ENCODE measurements around the gene CYP20A1. TPM values are rescaled to one million over a fixed set of nuclear protein-coding genes. Genes with fewer than 3 reads are reported as not detected.
A peak's percentile ranks its signal among the peaks of the same experiment; 100 is the strongest.

CYP20A1 gene
- total and polyA plus RNA-seq, 9 of the 15 experiments (the other 6 are each of a cell fraction or from before 2014, with no cell fraction given), result 10.3 to 31.7 (median 12.4) TPM

- FAIRE-seq, result peak; percentile 72
These were observed 1.7 kb downstream of the CYP20A1 start for GRCh38 chr2:203240491-203240890.

More at GRCh38 chr2:203240491-203240890, 1.7 kb downstream of the CYP20A1 start:
- Histone ChIP-seq H3K79me2 (ENCODE audit: control insufficient read depth, insufficient read depth, low read length) (peaks cover 29% of the 10 kb centered on the region), H3K27ac (ENCODE audit: extremely low read depth, low read depth, low read length) (peak overlapping the region; percentile 91; the same call in 2 of the 3 replicates), H3K27me3 (ENCODE audit: control insufficient read depth in 2 of 2, insufficient read depth in 2 of 2, low read length in 2 of 2) (no peaks in the 10 kb centered on the region), H3K4me3 (peak overlapping the region; percentile 63; the same call in 1 of the 2 replicates), H3K36me3 (ENCODE audit: control insufficient read depth, insufficient read depth, low read length) (peaks cover 18% of the 10 kb centered on the region; the same call in 1 of the 3 replicates), H3K4me1 (replicated peaks in 1 of 2; ENCODE audit: control insufficient read depth in 2 of 2, insufficient read depth in 2 of 2, low read length in 2 of 2) (peaks cover 5 to 7% of the 10 kb centered on the region in 2 experiments; a peak in 3 of 5 replicates), H4K20me1 (replicated peaks; ENCODE audit: control insufficient read depth, insufficient read depth, low read length) (no peaks in the 10 kb centered on the region), H3K9me3 (replicated peaks; ENCODE audit: control insufficient read depth, insufficient read depth, low read depth, low read length) (no peaks in the 10 kb centered on the region), H3K4me2 (ENCODE audit: insufficient read depth, low read length) (peak overlapping the region; percentile 76), H3K9me1 (ENCODE audit: control insufficient read depth, insufficient read depth, low read length) (no peaks in the 10 kb centered on the region), H3K9ac (ENCODE audit: insufficient read depth in 1 of 2, low read depth in 2 of 2, low read length in 2 of 2) (peak overlapping the region; percentile 75 to 80; a peak in 3 of 4 replicates), H2AFZ (ENCODE audit: low read depth, low read length) (peak overlapping the region; percentile 54; the same call in 1 of the 2 replicates)
- ATAC-seq, result no peak
- peak in 1 of 4 experiments; percentile 44 for DNase-seq (ENCODE audit: extremely low read depth in 1 of 4, low spot score in 3 of 4)
- in situ Hi-C loops (cut with MboI), result no loop called here
- ChIA-PET CTCF (ENCODE audit: low intra/inter-chr PET ratio) (interaction anchor here (0.6 kb wide), 1 partner anchor 90 kb away, joined by 4 read pairs; no protein-coding TSS in a partner anchor), POLR2A (interaction anchor here (0.8 to 1.6 kb wide), 2 partner anchors 65 to 106 kb away, joined by 3 read pairs; no protein-coding TSS in a partner anchor)
- WGBS (ENCODE audit: insufficient coverage, low coverage, missing lambda C conversion rate), result 10% methylated on average over 5 of the region's 5 CpGs
- intact Hi-C loops (cut with micrococcal nuclease), result loop anchor here (5.0 kb wide), 1 partner anchor 152 kb away; no protein-coding TSS in a partner anchor
- BruUV-seq (replicated peaks), result no TSS peak
- no peak for TF ChIP-seq ZNF274 (IDR thresholded peaks at IDR 0.05; ENCODE audit: borderline replicate concordance, low read depth, low read length)
- no peak for TF ChIP-seq CBFB (CRISPR knock-in tag; IDR thresholded peaks at IDR 0.05)
- no peak for TF ChIP-seq ZNF174 (CRISPR knock-in tag; IDR thresholded peaks at IDR 0.05)
- TF ChIP-seq FUS (optimal IDR thresholded peaks at IDR 0.05; ENCODE audit: low read depth, low read length), result no peak
- no peak for TF ChIP-seq MYC (IDR thresholded peaks at IDR 0.05; ENCODE audit: low read depth, low read length)
- no peak for TF ChIP-seq MYC (CRISPR knock-in tag; IDR thresholded peaks at IDR 0.05; ENCODE audit: borderline replicate concordance, low read depth)
- TF ChIP-seq HDGF (IDR thresholded peaks at IDR 0.05), result no peak
- TF ChIP-seq TRIM25 (IDR thresholded peaks at IDR 0.05; ENCODE audit: borderline replicate concordance), result 0 out of 2 replicates have a peak, but pooled peaks have one; percentile 45

Measured in K562 (cell line).